RWPE1 (cell line): Measurements from ENCODE around the gene LYRM9.
"Not testable (repeated sequence)": the region's sequence is repeated elsewhere in the genome, so short reads cannot be mapped to it uniquely, and the experiment has no call there.

Experiments
- CTCF ChIA-PET: fragments of 350-600 bp; sonication (Branson Sonifier 250); formaldehyde crosslinking; extraction: SDS; loops from one replicate; lab custom pipeline; 2021; lab: Yijun Ruan, JAX
- POLR2A ChIA-PET: fragments of 400-600 bp; formaldehyde crosslinking; extraction: SDS; loops from one replicate; lab custom pipeline; 2020; ENCODE audit warnings: antibody characterized with exemption; ENCODE audit not compliant: low non-redundant PET; lab: Yijun Ruan, JAX
- DNase-seq: peaks from one replicate; pipeline ENCODE4 v3.0.0; 2012; ENCODE audit warnings: low spot score
- H3K27ac ChIP-seq: fragments of 450-650 bp; 2 replicates; pipeline ENCODE4 v1.5.1; 2017
- CTCF ChIP-seq: fragments of 450-650 bp; conservative IDR thresholded peaks from 2 replicates; pipeline ENCODE4 v1.5.1; 2017; ENCODE audit warnings: low read depth, mild to moderate bottlenecking

LYRM9 gene

GRCh38 chr17:27892542-27892865 is 661 bp downstream of the LYRM9 start:
- POLR2A ChIA-PET: interaction anchor here (0.9 kb wide), 1 partner anchor 7 kb away, joined by 4 read pairs; no protein-coding TSS in a partner anchor
- TF ChIP-seq CTCF: no peak
- H3K27ac ChIP-seq: peak overlapping the region; percentile 65
- CTCF ChIA-PET: interaction anchor here (0.6 to 5.3 kb wide), 12 partner anchors 8 to 139 kb away, joined by 3 to 22 read pairs (median 4); no protein-coding TSS in a partner anchor
- DNase-seq: no peak

GRCh38 chr17:27891841-27892240 is 1.3 kb downstream of the LYRM9 start:
- ChIA-PET CTCF (interaction anchor here (5.3 kb wide), 1 partner anchor 11 kb away, joined by 22 read pairs; no protein-coding TSS in a partner anchor), POLR2A (no interaction called here)
- no peak overlapping the region for H3K27ac ChIP-seq
- no peak for TF ChIP-seq CTCF
- DNase-seq: no peak

GRCh38 chr17:27889711-27890251 is 3.4 kb downstream of the LYRM9 start:
- ChIA-PET POLR2A (no interaction called here), CTCF (interaction anchor here (5.3 kb wide), 1 partner anchor 9 kb away, joined by 22 read pairs; no protein-coding TSS in a partner anchor)
- no peak for TF ChIP-seq CTCF
- DNase-seq: no peak
- no peak overlapping the region for H3K27ac ChIP-seq

- no peak for DNase-seq
- POLR2A ChIA-PET: no interaction called here
- CTCF ChIA-PET: interaction anchor here (5.3 kb wide), 1 partner anchor 8 kb away, joined by 22 read pairs; no protein-coding TSS in a partner anchor
- H3K27ac ChIP-seq: no peak overlapping the region
- no peak for TF ChIP-seq CTCF
Observed at GRCh38 chr17:27888945-27889344, 4.2 kb downstream of the LYRM9 start.

- DNase-seq: no peak
- no peak for TF ChIP-seq CTCF
- no peak overlapping the region for H3K27ac ChIP-seq
- CTCF ChIA-PET: interaction anchor here (0.6 kb wide), 1 partner anchor 128 kb away, joined by 3 read pairs; no protein-coding TSS in a partner anchor
- POLR2A ChIA-PET: no interaction called here
Observed at GRCh38 chr17:27888067-27888466, 5.1 kb downstream of the LYRM9 start.

GRCh38 chr17:27886348-27886906 is 6.7 kb downstream of the LYRM9 start:
- CTCF ChIA-PET: interaction anchor here (0.7 to 1.1 kb wide), 2 partner anchors 81 to 226 kb away, joined by 3 to 4 read pairs; no protein-coding TSS in a partner anchor
- DNase-seq, H3K27ac ChIP-seq, POLR2A ChIA-PET: not testable (repeated sequence)
